ENCODE results near the gene TBC1D22A. TPM values are rescaled to one million over a fixed set of nuclear protein-coding genes. Genes with fewer than 3 reads are reported as not detected.

The TBC1D22A gene
- total and polyA plus RNA-seq, 9 of the 15 experiments (the other 6 are each of a cell fraction or from before 2014, with no cell fraction given) = 0.20 to 11.5 (median 5.2) TPM

- TF ChIP-seq ZNF511 (CRISPR knock-in tag; IDR thresholded peaks at IDR 0.05) (no peak), MEF2A (IDR thresholded peaks at IDR 0.05; ENCODE audit: control insufficient read depth, low read depth, low read length) (no peak), TSC22D4 (tag; IDR thresholded peaks at IDR 0.05) (no peak), CBX3 (IDR thresholded peaks at IDR 0.05; ENCODE audit: borderline replicate concordance in 1 of 2, low read length in 2 of 2) (no peak), EGR1 (conservative IDR thresholded peaks at IDR 0.05) (no peak), AFF1 (IDR thresholded peaks at IDR 0.05; ENCODE audit: low read depth in 1 of 2, partially characterized antibody in 2 of 2) (peak in 1 of 2 experiments; percentile 69), RB1 (IDR thresholded peaks at IDR 0.05; ENCODE audit: low read depth) (no peak; the same call in 1 of the 2 replicates), ATF3 (IDR thresholded peaks at IDR 0.05) (peak; percentile 98), ATF3 (CRISPR knock-in tag; conservative IDR thresholded peaks at IDR 0.05) (no peak), SREBF2 (CRISPR knock-in tag; IDR thresholded peaks at IDR 0.05) (no peak), POLR3G (IDR thresholded peaks at IDR 0.05; ENCODE audit: extremely low read depth, insufficient read length, insufficient replicate concordance) (no peak), TEAD4 (IDR thresholded peaks at IDR 0.05; ENCODE audit: low read length) (peak; percentile 65), TEAD4 (CRISPR knock-in tag; IDR thresholded peaks at IDR 0.05; ENCODE audit: borderline replicate concordance) (no peak), SP2 (IDR thresholded peaks at IDR 0.05; ENCODE audit: extremely low read depth, low read depth, low read length, poor library complexity, severe bottlenecking) (no peak), SNRNP70 (optimal IDR thresholded peaks at IDR 0.05; ENCODE audit: low read depth, low read length) (no peak), ZNF354B (CRISPR knock-in tag; IDR thresholded peaks at IDR 0.05) (no peak), MEF2D (tag; conservative IDR thresholded peaks at IDR 0.05; ENCODE audit: low read depth) (no peak), ZNF668 (CRISPR knock-in tag; IDR thresholded peaks at IDR 0.05) (no peak)
- TF ChIP-seq, protein P1, sequence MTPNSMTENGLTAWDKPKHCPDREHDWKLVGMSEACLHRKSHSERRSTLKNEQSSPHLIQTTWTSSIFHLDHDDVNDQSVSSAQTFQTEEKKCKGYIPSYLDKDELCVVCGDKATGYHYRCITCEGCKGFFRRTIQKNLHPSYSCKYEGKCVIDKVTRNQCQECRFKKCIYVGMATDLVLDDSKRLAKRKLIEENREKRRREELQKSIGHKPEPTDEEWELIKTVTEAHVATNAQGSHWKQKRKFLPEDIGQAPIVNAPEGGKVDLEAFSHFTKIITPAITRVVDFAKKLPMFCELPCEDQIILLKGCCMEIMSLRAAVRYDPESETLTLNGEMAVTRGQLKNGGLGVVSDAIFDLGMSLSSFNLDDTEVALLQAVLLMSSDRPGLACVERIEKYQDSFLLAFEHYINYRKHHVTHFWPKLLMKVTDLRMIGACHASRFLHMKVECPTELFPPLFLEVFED (CRISPR knock-in tag; conservative IDR thresholded peaks at IDR 0.05) = no peak
Measured at GRCh38 chr22:46895753-46896152, 133.3 kb downstream of the TBC1D22A start (continued).

All from K562 (cell line).